H9 (cell line): ENCODE data around the gene DAB2IP. TPM values are rescaled to one million over a fixed set of nuclear protein-coding genes. Genes with fewer than 3 reads are reported as not detected.
A peak's percentile ranks its signal among the peaks of the same experiment; 100 is the strongest.

ENCODE experiments used
- DNase-seq: peaks from one replicate; pipeline ENCODE4 v3.0.0-alpha.2; 2017
- H2AFZ ChIP-seq: one replicate; pipeline ENCODE4 v1.6.1; 2013; ENCODE audit warnings: mild to moderate bottlenecking, low read length, control low read depth, moderate library complexity
- H2AK5ac ChIP-seq: 2 replicates; pipeline ENCODE4 v1.6.1; 2013; ENCODE audit warnings: low read length, control low read depth, mixed read lengths; ENCODE audit not compliant: insufficient read length
- H2BK120ac ChIP-seq: one replicate; pipeline ENCODE4 v1.6.1; 2013; ENCODE audit warnings: low read depth, mild to moderate bottlenecking, low read length, control low read depth, inconsistent platforms; ENCODE audit not compliant: poor library complexity, severe bottlenecking
- H2BK12ac ChIP-seq: 2 replicates; pipeline ENCODE4 v1.6.1; 2013; ENCODE audit warnings: low read length, control low read depth, mixed read lengths, low read depth; ENCODE audit not compliant: insufficient read length
- H2BK15ac ChIP-seq: 2 replicates; pipeline ENCODE4 v1.6.1; 2013; ENCODE audit warnings: low read depth, low read length, control low read depth
- H2BK20ac ChIP-seq: one replicate; pipeline ENCODE4 v1.6.1; 2013; ENCODE audit warnings: low read depth, mild to moderate bottlenecking, low read length, control low read depth, inconsistent platforms; ENCODE audit not compliant: poor library complexity, severe bottlenecking
- H2BK5ac ChIP-seq: 2 replicates; pipeline ENCODE4 v1.6.1; 2013; ENCODE audit warnings: low read length, control low read depth, mixed read lengths; ENCODE audit not compliant: insufficient read length
- H3K14ac ChIP-seq: 2 replicates; pipeline ENCODE4 v1.6.1; 2013; ENCODE audit warnings: low read length, control low read depth; ENCODE audit not compliant: insufficient read depth
- H3K18ac ChIP-seq: 2 replicates; pipeline ENCODE4 v1.6.1; 2013; ENCODE audit warnings: low read depth, mild to moderate bottlenecking, mixed read lengths, low read length, control low read depth; ENCODE audit not compliant: insufficient read length
- H3K23ac ChIP-seq: 2 replicates; pipeline ENCODE4 v1.6.1; 2013; ENCODE audit warnings: low read length, control low read depth, mixed read lengths, low read depth; ENCODE audit not compliant: insufficient read length
- H3K23me2 ChIP-seq: 2 replicates; pipeline ENCODE4 v1.6.1; 2013; ENCODE audit warnings: low read depth, mild to moderate bottlenecking, mixed read lengths, low read length, control low read depth; ENCODE audit not compliant: insufficient read length, poor library complexity, severe bottlenecking
- H3K27ac ChIP-seq: 2 replicates; pipeline ENCODE4 v1.5.1; 2013; ENCODE audit warnings: low read length, control low read depth, mixed read lengths, low read depth; ENCODE audit not compliant: insufficient read length
- H3K27me3 ChIP-seq: 2 replicates; pipeline ENCODE4 v1.6.1; 2013; ENCODE audit warnings: low read length, control low read depth, inconsistent platforms; ENCODE audit not compliant: insufficient read depth
- H3K4ac ChIP-seq: 2 replicates; pipeline ENCODE4 v1.6.1; 2013; ENCODE audit warnings: low read depth, mild to moderate bottlenecking, control low read depth, inconsistent platforms, low read length, moderate library complexity
- H3K4me1 ChIP-seq: 2 replicates; pipeline ENCODE4 v1.6.1; 2013; ENCODE audit warnings: low read length, control low read depth, inconsistent platforms; ENCODE audit not compliant: insufficient read depth
- H3K4me2 ChIP-seq: 2 replicates; pipeline ENCODE4 v1.6.1; 2013; ENCODE audit warnings: low read length, control low read depth, mixed read lengths; ENCODE audit not compliant: insufficient read length, insufficient read depth
- H3K56ac ChIP-seq: 2 replicates; pipeline ENCODE4 v1.6.1; 2013; ENCODE audit warnings: low read depth, mild to moderate bottlenecking, mixed read lengths, low read length, control low read depth; ENCODE audit not compliant: insufficient read length
- H3K79me1 ChIP-seq: 2 replicates; pipeline ENCODE4 v1.6.1; 2013; ENCODE audit warnings: low read depth, mild to moderate bottlenecking, moderate library complexity, low read length, control low read depth, inconsistent platforms; ENCODE audit not compliant: insufficient read depth, poor library complexity, severe bottlenecking
- H3K79me2 ChIP-seq: 2 replicates; pipeline ENCODE4 v1.6.1; 2013; ENCODE audit warnings: low read length, control low read depth, inconsistent platforms; ENCODE audit not compliant: insufficient read depth
- H3K9ac ChIP-seq: 2 replicates; pipeline ENCODE4 v1.6.1; 2013; ENCODE audit warnings: low read length, control low read depth, mixed read lengths; ENCODE audit not compliant: insufficient read length; ENCODE audit errors: extremely low read depth
- H3K9me3 ChIP-seq: one replicate; pipeline ENCODE4 v1.6.1; 2013; ENCODE audit warnings: low read depth, low read length, inconsistent platforms; ENCODE audit not compliant: control insufficient read depth
- H3T11ph ChIP-seq: one replicate; pipeline ENCODE4 v1.6.1; 2013; ENCODE audit warnings: mild to moderate bottlenecking, low read length, control low read depth, inconsistent platforms
- H4K20me1 ChIP-seq: one replicate; pipeline ENCODE4 v1.6.1; 2013; ENCODE audit not compliant: control insufficient read depth, insufficient read length, insufficient read depth
- H4K5ac ChIP-seq: 2 replicates; pipeline ENCODE4 v1.6.1; 2013; ENCODE audit warnings: low read depth, mild to moderate bottlenecking, mixed read lengths, low read length, control low read depth; ENCODE audit not compliant: insufficient read length
- H4K8ac ChIP-seq: replicated peaks from 2 replicates; pipeline ENCODE4 v1.6.1; 2013; ENCODE audit warnings: low read length, control low read depth, mixed read lengths, low read depth; ENCODE audit not compliant: insufficient read length
- H4K91ac ChIP-seq: 2 replicates; pipeline ENCODE4 v1.6.1; 2013; ENCODE audit warnings: low read depth, mild to moderate bottlenecking, moderate library complexity, mixed read lengths, low read length, control low read depth; ENCODE audit not compliant: insufficient read length
- H3K27ac Mint-ChIP-seq, 3 experiments: 2 replicates in 2 of 3; 3 replicates in 1 of 3; pipeline ENCODE4 v1.8.0; 2020 to 2021; ENCODE audit warnings: mixed read lengths in 3 of 3, mild to moderate bottlenecking in 1 of 3, moderate library complexity in 1 of 3
- H3K27me3 Mint-ChIP-seq: 2 replicates; pipeline ENCODE4 v1.8.0; 2021; ENCODE audit warnings: low read depth, mild to moderate bottlenecking, moderate library complexity, mixed read lengths
- H3K36me3 Mint-ChIP-seq, 3 experiments: 2 replicates in 2 of 3; 3 replicates in 1 of 3; pipeline ENCODE4 v1.8.0; 2020 to 2021; ENCODE audit warnings: low read depth in 3 of 3, mixed read lengths in 3 of 3; ENCODE audit not compliant: insufficient read depth in 1 of 3
- H3K4me1 Mint-ChIP-seq, 2 experiments: 2 replicates each; pipeline ENCODE4 v1.8.0; 2020; ENCODE audit warnings: mixed read lengths in 2 of 2
- H3K4me3 Mint-ChIP-seq, 2 experiments: 2 replicates in 1 of 2; 3 replicates in 1 of 2; pipeline ENCODE4 v1.8.0; 2020 to 2021; ENCODE audit warnings: mild to moderate bottlenecking in 2 of 2, mixed read lengths in 2 of 2, moderate library complexity in 1 of 2
- H3K9me3 Mint-ChIP-seq, 2 experiments: 2 replicates in 1 of 2; 3 replicates in 1 of 2; pipeline ENCODE4 v1.8.0; 2020; ENCODE audit warnings: mild to moderate bottlenecking in 2 of 2, mixed read lengths in 2 of 2, moderate library complexity in 1 of 2
- WGBS: extraction: QIAGEN DNeasy Blood & Tissue Kit; methylation state at CpG from one replicate; pipeline ENCODE4 v1.1.7; 2013; ENCODE audit warnings: missing lambda C conversion rate, low lambda C conversion rate, mixed read lengths; ENCODE audit not compliant: insufficient read length; ENCODE audit errors: extremely low coverage; 5-methylcytosine and 5-hydroxymethylcytosine counted together
- total RNA-seq: library from RNA; stranded (reverse); gene quantifications from 2 replicates; pipeline ENCODE4 v1.2.1, GENCODE V29; 2021
- TF ChIP-seq, protein P1 (sequence below): fragments of 200-600 bp; sonication (generic); conservative IDR thresholded peaks from 3 replicates; pipeline ENCODE4 v1.8.0; 2021; ENCODE audit warnings: antibody characterized with exemption, mild to moderate bottlenecking

Gene DAB2IP
- total RNA-seq, 1 experiment from 2014 or later, result 22.6 TPM

DNA sequence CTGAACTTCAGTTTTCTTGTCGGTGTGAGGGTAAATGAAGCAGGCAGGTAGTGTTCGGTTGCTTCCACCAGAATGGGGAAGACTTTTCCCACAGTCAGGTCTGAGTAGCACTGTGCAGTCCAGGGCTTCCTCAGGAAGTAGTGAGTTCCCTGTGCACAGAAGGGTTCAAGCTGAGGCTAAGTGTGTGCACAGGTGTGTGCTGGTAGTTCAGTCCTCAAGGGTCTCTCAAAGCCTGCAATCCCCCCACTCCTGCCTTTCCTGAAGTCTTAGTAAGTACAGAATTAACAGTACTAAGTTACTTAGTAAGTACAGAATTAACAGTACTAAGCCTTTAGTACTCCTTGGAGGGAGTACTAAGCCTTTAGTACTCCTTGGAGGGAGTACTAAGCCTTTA, 1.4 kb downstream of the DAB2IP start:
- no peaks in the 10 kb centered on the region for H3K27me3 ChIP-seq
- no peaks in the 10 kb centered on the region for H3K79me1 ChIP-seq
- H2BK12ac ChIP-seq, result no peak overlapping the region
- H4K91ac ChIP-seq, result no peak overlapping the region
- Mint-ChIP-seq H3K9me3 (no peaks in the 10 kb centered on the region), H3K4me3 (peak overlapping the region; percentile 79 to 90), H3K36me3 (peaks cover 0 to 3% (median 2%) of the 10 kb centered on the region in 3 experiments; a peak in 2 of 7 replicates), H3K4me1 (peaks cover 52 to 63% of the 10 kb centered on the region in 2 experiments), H3K27ac (no peak overlapping the region), H3K27me3 (peaks cover 37% of the 10 kb centered on the region)
- no CpG with 5 or more reads among the region's 2 CpGs for WGBS
- no peak overlapping the region for H4K5ac ChIP-seq
- no peak overlapping the region for H2AK5ac ChIP-seq
- H3K56ac ChIP-seq, result no peak overlapping the region
- no peak overlapping the region for H2BK120ac ChIP-seq
- peaks cover 3% of the 10 kb centered on the region; the same call in 1 of the 2 replicates for H3K79me2 ChIP-seq
- TF ChIP-seq, protein P1, sequence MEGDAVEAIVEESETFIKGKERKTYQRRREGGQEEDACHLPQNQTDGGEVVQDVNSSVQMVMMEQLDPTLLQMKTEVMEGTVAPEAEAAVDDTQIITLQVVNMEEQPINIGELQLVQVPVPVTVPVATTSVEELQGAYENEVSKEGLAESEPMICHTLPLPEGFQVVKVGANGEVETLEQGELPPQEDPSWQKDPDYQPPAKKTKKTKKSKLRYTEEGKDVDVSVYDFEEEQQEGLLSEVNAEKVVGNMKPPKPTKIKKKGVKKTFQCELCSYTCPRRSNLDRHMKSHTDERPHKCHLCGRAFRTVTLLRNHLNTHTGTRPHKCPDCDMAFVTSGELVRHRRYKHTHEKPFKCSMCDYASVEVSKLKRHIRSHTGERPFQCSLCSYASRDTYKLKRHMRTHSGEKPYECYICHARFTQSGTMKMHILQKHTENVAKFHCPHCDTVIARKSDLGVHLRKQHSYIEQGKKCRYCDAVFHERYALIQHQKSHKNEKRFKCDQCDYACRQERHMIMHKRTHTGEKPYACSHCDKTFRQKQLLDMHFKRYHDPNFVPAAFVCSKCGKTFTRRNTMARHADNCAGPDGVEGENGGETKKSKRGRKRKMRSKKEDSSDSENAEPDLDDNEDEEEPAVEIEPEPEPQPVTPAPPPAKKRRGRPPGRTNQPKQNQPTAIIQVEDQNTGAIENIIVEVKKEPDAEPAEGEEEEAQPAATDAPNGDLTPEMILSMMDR, result no peak
- no peak overlapping the region for H3K18ac ChIP-seq
- H3K9me3 ChIP-seq, result no peaks in the 10 kb centered on the region
- H3T11ph ChIP-seq, result no peak overlapping the region
- DNase-seq, result no peak
- H3K4me2 ChIP-seq, result peak overlapping the region; percentile 40
- no peak overlapping the region for H4K8ac ChIP-seq
- no peak overlapping the region for H2BK15ac ChIP-seq
- no peak overlapping the region for H3K27ac ChIP-seq
- H3K14ac ChIP-seq, result no peak overlapping the region
- peaks cover 13% of the 10 kb centered on the region for H3K23me2 ChIP-seq
- peaks cover 6% of the 10 kb centered on the region; the same call in 1 of the 2 replicates for H3K4me1 ChIP-seq
- H2AFZ ChIP-seq, result no peak overlapping the region
- H4K20me1 ChIP-seq, result no peaks in the 10 kb centered on the region
- no peak overlapping the region for H3K4ac ChIP-seq
- no peak overlapping the region for H2BK20ac ChIP-seq
- no peak overlapping the region for H3K23ac ChIP-seq
- H3K9ac ChIP-seq, result no peak overlapping the region
- no peak overlapping the region for H2BK5ac ChIP-seq
